ENCODE results near the gene DIO3.

DIO3 gene

GRCh38 chr14:101600336-101600890 is 39.1 kb downstream of the DIO3 start:
- no peak for DNase-seq

DNA sequence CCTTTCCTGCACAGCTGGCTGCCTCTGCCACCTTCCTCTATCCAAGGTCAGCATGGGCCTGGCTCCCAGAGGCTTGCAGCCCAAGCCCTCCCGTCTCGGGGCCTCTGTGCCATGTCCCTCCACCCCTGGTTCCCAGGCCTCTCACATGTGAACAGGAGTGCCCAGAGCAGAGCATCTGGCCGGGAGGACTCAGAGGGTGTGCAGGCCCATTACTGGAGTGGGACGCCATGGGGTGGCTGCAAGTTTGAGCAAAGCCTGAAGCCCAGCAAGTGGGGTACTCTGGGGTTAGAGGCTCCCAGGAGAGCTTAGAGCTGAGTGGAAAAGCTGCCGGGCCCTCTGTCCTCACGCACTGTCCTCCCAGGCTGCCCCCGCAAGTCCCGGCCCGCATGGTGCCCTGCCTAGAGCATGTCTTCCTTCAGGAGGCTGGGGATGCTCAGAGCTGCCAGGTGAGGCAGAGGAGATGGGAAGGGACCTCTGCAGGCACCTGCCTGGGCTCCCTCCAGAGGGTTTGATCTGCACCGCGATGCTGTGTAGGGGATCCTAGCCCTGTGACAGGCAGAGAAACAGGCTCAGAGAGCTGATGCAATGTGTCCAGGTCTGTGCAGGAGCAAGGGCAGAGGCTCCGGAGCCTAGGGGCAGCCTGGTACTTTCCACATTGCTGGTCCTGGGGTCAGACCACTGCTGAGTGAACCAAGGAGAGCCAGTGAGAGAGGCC is 39.8 kb downstream of the DIO3 start:
- DNase-seq, result no peak

DNA sequence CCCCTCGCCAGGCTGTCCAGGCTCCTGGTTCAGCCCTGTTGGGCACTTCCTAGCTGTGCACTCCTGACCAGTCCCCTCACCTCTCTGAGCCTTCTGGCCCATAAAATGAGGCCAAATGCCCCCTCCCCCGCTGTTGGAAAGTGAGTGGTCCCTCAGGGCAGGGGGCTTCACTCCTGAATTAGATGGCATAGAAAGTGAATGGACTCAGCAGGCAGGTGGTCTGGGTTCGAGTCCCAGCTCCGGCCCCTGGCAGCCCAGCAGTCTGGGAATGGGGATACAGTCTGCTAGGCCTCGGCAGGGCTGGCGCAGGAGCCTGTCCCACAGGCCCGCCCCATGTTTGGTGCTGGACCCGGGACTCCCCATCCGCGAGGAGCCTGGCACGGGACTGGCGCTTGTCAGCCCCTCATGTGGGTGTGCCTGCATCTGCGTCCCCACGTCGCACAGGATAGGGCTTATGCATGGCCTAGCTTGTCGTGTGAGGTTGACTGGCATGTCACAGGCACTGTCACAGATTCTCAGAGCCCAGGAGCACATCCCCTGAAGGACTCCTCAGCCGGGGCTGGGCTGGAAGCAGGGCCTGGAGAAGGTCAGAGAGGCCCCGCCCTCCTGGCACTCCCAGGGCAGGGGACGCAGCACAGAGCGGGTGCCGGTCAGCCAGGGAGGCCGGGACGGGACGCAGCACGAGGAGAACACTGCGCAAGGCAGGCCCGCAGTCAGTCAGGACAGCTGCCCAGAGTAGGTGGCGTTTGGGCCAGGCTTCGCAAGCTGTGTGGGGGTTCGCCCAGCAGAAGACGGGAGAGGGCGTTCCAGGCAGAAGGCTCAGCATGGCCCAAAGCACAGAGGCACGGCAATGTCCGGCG is 40.5 kb downstream of the DIO3 start:
- no peak for DNase-seq

GRCh38 chr14:101602466-101602840 is 41.2 kb downstream of the DIO3 start:
- DNase-seq, result no peak

DNA sequence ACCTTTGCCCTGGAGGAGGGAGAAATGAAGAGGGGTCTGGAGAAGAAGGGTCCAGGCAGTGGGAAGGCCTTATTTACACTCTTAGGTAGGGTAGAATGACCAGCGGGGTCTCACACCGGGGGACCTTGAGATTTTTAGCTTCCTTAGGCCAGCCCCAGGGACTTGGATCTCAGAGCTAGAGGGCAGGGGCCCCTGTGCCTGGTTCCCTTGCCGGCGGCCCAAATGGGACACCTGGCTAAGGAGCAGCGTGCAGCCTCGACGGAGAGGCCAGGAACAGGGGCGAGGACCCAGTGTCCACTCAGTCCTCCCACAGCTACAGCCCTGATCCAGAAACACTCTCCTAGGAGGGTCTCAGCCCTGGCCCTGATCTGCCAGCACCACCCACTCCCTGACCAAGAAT is 41.8 kb downstream of the DIO3 start:
- no peak for DNase-seq

- DNase-seq, result no peak
Measured at GRCh38 chr14:101604228-101604934, 43.1 kb downstream of the DIO3 start.

GRCh38 chr14:101604935-101605780 is 43.9 kb downstream of the DIO3 start:
- DNase-seq, result no peak

GRCh38 chr14:101605836-101606235 is 44.5 kb downstream of the DIO3 start:
- DNase-seq, result no peak
